Caco-2 (cell line): Measurements from ENCODE around the gene GRID1. TPM values are rescaled to one million over a fixed set of nuclear protein-coding genes. Genes with fewer than 3 reads are reported as not detected.

Experiments
- BruUV-seq: library from RNA; stranded (reverse); fragments of 400-500 nt; replicated peaks from 2 replicates; lab custom pipeline; 2021; lab: Mats Ljungman, UMichigan
- CTCF ChIA-PET: fragments of 300-600 bp; sonication (Branson Sonifier 250); formaldehyde crosslinking; loops from one replicate; lab custom pipeline; 2022; ENCODE audit warnings: antibody characterized with exemption; lab: Charles Lee
- POLR2A ChIA-PET: fragments of 300-600 bp; sonication (Branson Sonifier 250); formaldehyde crosslinking; loops from one replicate; lab custom pipeline; 2022; ENCODE audit warnings: antibody characterized with exemption; lab: Charles Lee
- DNase-seq, 2 experiments: peaks; one replicate each; pipeline versions ENCODE4 v3.0.0 to v3.0.0-alpha.2; 2020 to 2022
- H3K27me3 ChIP-seq: replicated peaks from 2 replicates; pipeline ENCODE4 v1.6.0; 2011; ENCODE audit warnings: low read length; ENCODE audit not compliant: control insufficient read depth, insufficient read depth
- H3K36me3 ChIP-seq: 2 replicates; pipeline ENCODE4 v1.5.1; 2011; ENCODE audit warnings: low read length; ENCODE audit not compliant: control insufficient read depth, insufficient read depth
- H3K4me1 ChIP-seq: fragments of 250-450 bp; sonication (Bioruptor Pico); 2 replicates; pipeline ENCODE4 v1.5.1; 2020; ENCODE audit warnings: mild to moderate bottlenecking
- H3K4me3 ChIP-seq: 2 replicates; pipeline ENCODE4 v1.5.1; 2011; ENCODE audit warnings: low read depth, mild to moderate bottlenecking, control low read depth, low read length
- H3K9me3 ChIP-seq: fragments of 250-450 bp; sonication (Bioruptor Pico); 2 replicates; pipeline ENCODE4 v1.5.1; 2020; ENCODE audit warnings: mild to moderate bottlenecking, moderate library complexity
- H3K27ac Mint-ChIP-seq: one replicate; pipeline ENCODE4 v1.8.0; 2022; ENCODE audit warnings: mixed read lengths; ENCODE audit not compliant: unreplicated experiment
- H3K27me3 Mint-ChIP-seq: one replicate; pipeline ENCODE4 v1.8.0; 2022; ENCODE audit warnings: mixed read lengths; ENCODE audit not compliant: insufficient read depth, unreplicated experiment
- H3K36me3 Mint-ChIP-seq: one replicate; pipeline ENCODE4 v1.8.0; 2022; ENCODE audit warnings: mild to moderate bottlenecking, mixed read lengths; ENCODE audit not compliant: insufficient read depth, unreplicated experiment
- H3K4me1 Mint-ChIP-seq: one replicate; pipeline ENCODE4 v1.8.0; 2022; ENCODE audit warnings: low read depth, mixed read lengths; ENCODE audit not compliant: unreplicated experiment
- H3K4me3 Mint-ChIP-seq: one replicate; pipeline ENCODE4 v1.8.0; 2022; ENCODE audit warnings: mild to moderate bottlenecking, moderate library complexity, mixed read lengths; ENCODE audit not compliant: unreplicated experiment
- H3K9me3 Mint-ChIP-seq: one replicate; pipeline ENCODE4 v1.8.0; 2022; ENCODE audit warnings: mixed read lengths; ENCODE audit not compliant: unreplicated experiment
- CTCF ChIP-seq, 2 experiments: fragments of 200-600 bp in 1 of 2; IDR thresholded peaks; 1 replicate in 1 of 2; 2 replicates in 1 of 2; pipeline versions ENCODE4 v1.5.1 to v1.8.0; 2011 to 2022; ENCODE audit warnings: antibody characterized with exemption in 1 of 2, control low read depth in 1 of 2, inconsistent platforms in 1 of 2, low read depth in 1 of 2, low read length in 1 of 2, mild to moderate bottlenecking in 1 of 2, moderate library complexity in 1 of 2; ENCODE audit not compliant: insufficient read depth in 1 of 2, severe bottlenecking in 1 of 2, unreplicated experiment in 1 of 2
- intact Hi-C: fragments of 100-400 bp; cut with micrococcal nuclease; formaldehyde crosslinking; loops from one replicate; pipeline ENCODE4 v1.10.0; 2022; ENCODE audit not compliant: unreplicated experiment
- total RNA-seq: library from RNA; stranded (reverse); gene quantifications from 2 replicates; pipeline ENCODE4 v1.2.3, GENCODE V29; 2022

Gene GRID1
- total RNA-seq, 1 experiment from 2014 or later, result 8.0 TPM

- DNase-seq, result no peak
- intact Hi-C loops, result no loop called here
- Histone ChIP-seq H3K4me3 (no peak overlapping the region), H3K4me1 (no peaks in the 10 kb centered on the region), H3K27me3 (no peaks in the 10 kb centered on the region), H3K9me3 (no peaks in the 10 kb centered on the region), H3K36me3 (no peaks in the 10 kb centered on the region)
- Mint-ChIP-seq H3K27ac (no peak overlapping the region), H3K4me3 (no peak overlapping the region), H3K36me3 (peaks cover 4% of the 10 kb centered on the region), H3K4me1 (no peaks in the 10 kb centered on the region), H3K9me3 (no peaks in the 10 kb centered on the region), H3K27me3 (peaks cover 10% of the 10 kb centered on the region)
- no peak for TF ChIP-seq CTCF (IDR thresholded peaks at IDR 0.05; ENCODE audit: insufficient read depth in 1 of 2, low read depth in 1 of 2, low read length in 1 of 2, severe bottlenecking in 1 of 2, unreplicated experiment in 1 of 2)
- BruUV-seq, result no TSS peak
- CTCF ChIA-PET, result no interaction called here
- POLR2A ChIA-PET, result no interaction called here
Measured at GRCh38 chr10:86310291-86310690, 56.3 kb downstream of the GRID1 start.

- H3K9me3 Mint-ChIP-seq, result no peaks in the 10 kb centered on the region
- no TSS peak for BruUV-seq
- no peaks in the 10 kb centered on the region for H3K4me1 Mint-ChIP-seq
- TF ChIP-seq CTCF (IDR thresholded peaks at IDR 0.05; ENCODE audit: insufficient read depth in 1 of 2, low read depth in 1 of 2, low read length in 1 of 2, severe bottlenecking in 1 of 2, unreplicated experiment in 1 of 2), result no peak
- Histone ChIP-seq H3K4me3 (no peak overlapping the region), H3K9me3 (no peaks in the 10 kb centered on the region), H3K36me3 (no peaks in the 10 kb centered on the region), H3K4me1 (no peaks in the 10 kb centered on the region), H3K27me3 (no peaks in the 10 kb centered on the region)
- H3K4me3 Mint-ChIP-seq, result no peak overlapping the region
- no peak for DNase-seq
- H3K27ac Mint-ChIP-seq, result no peak overlapping the region
- H3K36me3 Mint-ChIP-seq, result peaks cover 4% of the 10 kb centered on the region
- intact Hi-C loops, result loop anchor here (5.0 kb wide), 1 partner anchor 106 kb away; no protein-coding TSS in a partner anchor
- ChIA-PET POLR2A (no interaction called here), CTCF (no interaction called here)
- H3K27me3 Mint-ChIP-seq, result peaks cover 5% of the 10 kb centered on the region
Measured at GRCh38 chr10:86308056-86308455, 58.5 kb downstream of the GRID1 start.

DNA sequence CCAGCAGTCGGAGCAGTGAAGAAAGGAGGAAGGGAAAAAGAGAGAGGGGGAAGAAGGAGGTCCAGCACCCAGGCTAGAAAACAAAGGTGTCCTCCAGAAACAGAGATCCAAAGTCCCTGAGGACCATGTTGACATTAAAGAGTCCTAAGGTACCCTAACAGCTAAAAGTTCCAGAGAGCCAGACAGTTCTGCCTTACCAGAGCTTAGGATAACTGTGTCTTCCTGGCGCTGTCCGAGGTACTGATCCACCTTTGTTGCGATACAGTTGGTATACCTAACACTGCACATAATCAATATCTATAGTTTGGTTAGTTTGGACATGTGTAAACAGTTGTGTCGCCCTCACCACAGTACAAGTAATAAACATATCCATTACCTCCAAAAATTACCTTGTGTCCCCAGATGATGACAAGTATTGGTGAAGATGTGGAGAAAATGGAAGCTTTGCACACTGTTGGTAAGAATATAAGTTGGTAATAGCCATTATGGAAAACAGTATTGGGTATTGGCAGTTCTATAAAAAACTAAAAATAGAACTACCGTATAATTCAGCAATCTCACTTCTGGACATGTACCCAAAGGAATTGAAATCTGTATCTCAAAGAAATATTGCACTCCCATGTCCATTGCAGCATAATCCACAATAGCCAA is 59.8 kb downstream of the GRID1 start:
- ChIA-PET POLR2A (no interaction called here), CTCF (no interaction called here)
- DNase-seq, result peak in 1 of 2 experiments; percentile 56
- Histone ChIP-seq H3K27me3 (no peaks in the 10 kb centered on the region), H3K4me1 (no peaks in the 10 kb centered on the region), H3K36me3 (no peaks in the 10 kb centered on the region), H3K9me3 (no peaks in the 10 kb centered on the region), H3K4me3 (no peak overlapping the region)
- Mint-ChIP-seq H3K27ac (no peak overlapping the region), H3K27me3 (peaks cover 15% of the 10 kb centered on the region), H3K4me3 (no peak overlapping the region), H3K36me3 (peaks cover 4% of the 10 kb centered on the region), H3K4me1 (no peaks in the 10 kb centered on the region), H3K9me3 (no peaks in the 10 kb centered on the region)
- intact Hi-C loops, result loop anchor here (5.0 kb wide), 1 partner anchor 104 kb away; no protein-coding TSS in a partner anchor
- no peak for TF ChIP-seq CTCF (IDR thresholded peaks at IDR 0.05; ENCODE audit: insufficient read depth in 1 of 2, low read depth in 1 of 2, low read length in 1 of 2, severe bottlenecking in 1 of 2, unreplicated experiment in 1 of 2)
- BruUV-seq, result no TSS peak
